RPMI7951 (cell line): Measurements from ENCODE around the gene DAAM1. TPM values are rescaled to one million over a fixed set of nuclear protein-coding genes. Genes with fewer than 3 reads are reported as not detected.

Experiments
- DNase-seq: peaks from one replicate; pipeline ENCODE4 v3.0.0-alpha.2; 2012; ENCODE audit warnings: low read depth
- total RNA-seq: library from RNA; depleted of rRNA; stranded (reverse); fragments of >200 nt; shearing (Covaris generic); gene quantifications from 2 replicates; pipeline ENCODE4 v1.2.3, GENCODE V29; 2014

Gene DAAM1
- total RNA-seq, 1 experiment from 2014 or later, result 27.4 TPM

DNA sequence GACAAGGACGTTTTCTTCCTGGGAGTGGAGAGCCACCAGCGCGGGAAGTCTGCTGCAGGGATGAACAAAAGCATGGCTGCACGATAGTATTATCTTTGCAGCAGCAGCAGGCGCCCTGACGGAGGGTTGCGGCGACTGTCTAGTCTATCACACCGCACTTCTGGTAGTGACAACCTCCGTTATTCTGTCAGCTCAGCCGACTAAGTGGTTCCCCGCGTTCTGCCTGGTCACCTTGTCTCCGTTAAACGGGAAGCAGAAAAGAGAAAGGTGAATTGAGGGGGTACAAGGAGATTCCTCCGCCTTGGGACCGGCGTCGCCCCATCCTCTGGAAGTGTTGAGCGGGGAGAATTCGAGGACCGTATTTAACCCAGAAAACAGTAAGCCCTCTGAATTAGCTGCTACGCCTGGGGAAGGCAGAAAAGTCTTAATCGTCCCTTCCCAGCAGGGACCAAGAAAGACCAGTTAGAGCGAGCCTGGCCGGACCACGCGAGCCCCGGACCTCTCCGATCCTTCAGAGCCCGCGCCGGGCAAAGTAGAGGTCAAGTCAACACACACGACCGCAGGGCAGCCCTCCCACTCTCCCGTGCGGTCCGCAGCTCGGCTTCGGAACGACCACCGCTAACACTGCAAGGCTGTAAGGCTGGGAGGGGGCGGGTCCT lies 536 bp upstream of the DAAM1 start:
- DNase-seq, result no peak

DNA sequence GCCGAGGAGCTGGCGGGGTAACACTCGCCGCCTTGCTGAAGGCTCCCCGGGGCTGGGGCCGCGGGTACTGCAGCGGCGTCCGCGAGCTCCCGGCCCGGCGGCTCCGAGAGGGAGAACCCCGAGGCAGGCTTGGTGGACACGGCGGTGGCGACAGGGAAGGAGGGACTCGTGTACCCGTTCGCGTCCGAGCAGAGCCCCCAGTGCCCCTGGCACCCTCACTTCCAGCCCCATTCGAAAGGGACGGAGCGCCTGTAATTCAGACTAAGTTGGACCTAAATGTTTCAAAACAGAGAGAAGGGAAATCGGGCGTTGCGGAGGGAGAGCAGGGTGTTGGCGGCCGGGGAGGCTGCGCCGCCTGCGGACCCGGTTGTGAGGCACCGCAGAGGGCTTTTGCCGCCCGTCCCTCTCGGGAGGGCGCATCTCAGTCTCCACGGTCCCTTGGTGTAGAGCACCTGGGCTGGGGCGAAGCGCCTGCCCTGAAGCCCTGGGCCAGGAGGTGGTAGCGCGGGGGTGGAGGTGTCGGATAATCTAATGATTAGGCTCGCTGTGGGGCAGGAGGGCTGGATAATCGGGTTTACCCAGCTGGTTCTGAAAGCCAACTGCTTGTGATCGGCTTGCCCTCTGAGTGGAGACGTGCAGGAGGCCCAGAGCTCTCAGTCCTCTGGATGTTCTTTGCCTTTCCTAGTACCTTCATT lies 771 bp downstream of the DAAM1 start:
- peak; percentile 20 for DNase-seq

DNA sequence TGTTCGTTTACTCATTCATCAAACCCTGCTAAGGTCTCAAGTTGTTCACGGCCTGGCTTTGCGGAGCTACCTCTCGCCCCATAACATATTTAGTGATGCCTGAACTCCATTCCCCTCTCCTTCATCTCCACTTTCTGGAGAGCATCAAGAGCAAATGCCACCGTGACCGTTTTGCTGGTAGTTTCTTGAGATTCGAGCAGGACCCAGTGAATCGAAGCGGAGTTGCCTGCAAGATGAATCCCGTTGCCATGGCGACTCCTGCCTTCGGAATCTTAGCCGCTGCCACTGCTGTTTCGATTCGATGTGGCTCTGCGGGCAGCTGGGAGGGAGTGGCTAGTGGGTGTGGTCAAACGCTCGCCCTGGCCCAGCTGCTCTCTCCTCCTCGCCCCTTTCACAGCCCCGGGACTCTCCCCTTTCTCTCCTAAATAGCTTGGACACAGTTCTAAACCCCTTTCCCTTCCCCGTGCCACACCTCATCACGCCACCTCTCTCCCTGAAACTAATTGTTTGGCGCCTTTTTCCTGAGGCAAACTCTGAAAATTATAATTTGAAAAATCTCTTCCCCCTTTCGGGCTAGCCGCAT lies 1.4 kb downstream of the DAAM1 start:
- DNase-seq, result peak; percentile 92

DNA sequence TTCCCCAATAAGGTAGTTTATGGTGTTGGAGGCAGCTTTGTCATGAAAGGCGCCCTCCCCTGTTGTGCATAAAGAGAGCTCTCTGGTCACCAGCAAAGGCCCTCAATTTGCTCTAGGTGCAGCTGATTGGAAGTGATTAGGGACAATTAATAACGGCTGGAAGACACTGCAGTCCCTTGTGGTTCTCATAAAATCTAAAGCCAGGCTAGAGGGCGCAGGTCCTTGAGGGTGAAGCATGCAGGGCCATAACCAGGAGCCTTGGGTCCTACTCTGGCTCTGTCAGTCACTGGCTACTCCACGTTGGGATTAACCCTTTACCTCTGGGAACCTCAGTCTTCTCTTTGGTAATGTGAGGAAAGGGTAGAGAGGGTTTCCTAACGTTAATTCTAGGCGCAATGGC lies 1.9 kb downstream of the DAAM1 start:
- peak; percentile 43 for DNase-seq

DNA sequence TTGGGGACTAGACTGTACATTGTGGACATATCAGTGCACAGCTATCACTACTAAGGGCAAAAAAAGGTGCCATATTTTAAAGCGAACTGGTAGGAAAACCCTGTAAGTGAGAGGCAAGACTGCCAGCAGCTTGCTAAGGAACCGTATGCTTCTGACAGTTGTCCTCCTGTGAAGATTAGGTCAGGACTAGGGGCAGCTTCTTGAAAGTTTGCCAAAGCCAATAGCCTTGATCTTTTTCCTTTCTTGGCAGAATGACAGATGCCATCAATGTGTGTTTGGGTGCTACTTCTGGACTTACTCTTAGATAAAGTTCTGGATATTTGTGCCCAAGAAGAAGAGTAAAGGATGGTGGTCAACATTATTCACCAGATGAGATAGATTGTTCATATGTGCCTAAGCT lies 7.4 kb downstream of the DAAM1 start:
- no peak for DNase-seq

DNA sequence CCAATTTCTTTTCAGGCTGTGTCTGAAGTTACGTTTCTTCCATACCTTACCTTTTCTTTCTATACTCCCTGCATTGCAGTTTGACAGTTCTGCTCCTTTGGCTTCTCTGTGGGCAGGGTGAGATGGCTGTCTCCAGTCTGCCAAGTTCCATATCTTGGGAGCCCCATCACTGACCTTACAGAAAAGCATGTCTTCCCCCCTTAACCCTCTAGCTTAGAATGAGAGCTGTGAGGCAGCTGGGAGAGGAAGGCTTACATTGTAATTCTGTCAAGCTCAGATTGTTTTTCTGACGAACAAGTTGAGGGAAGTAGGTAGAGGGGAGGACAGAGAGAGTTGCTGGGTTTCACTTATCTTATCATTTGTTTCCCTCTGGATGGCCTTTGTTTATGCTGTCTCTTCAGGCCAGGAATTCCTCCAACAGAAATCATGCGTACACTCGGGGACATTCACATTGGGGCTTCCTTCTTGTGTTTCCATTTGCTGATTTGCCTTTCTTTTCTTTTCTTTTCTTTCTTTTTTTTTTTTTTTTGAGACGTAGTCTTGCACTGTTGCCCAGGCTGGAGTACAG lies 9.3 kb downstream of the DAAM1 start:
- DNase-seq, result no peak

DNA sequence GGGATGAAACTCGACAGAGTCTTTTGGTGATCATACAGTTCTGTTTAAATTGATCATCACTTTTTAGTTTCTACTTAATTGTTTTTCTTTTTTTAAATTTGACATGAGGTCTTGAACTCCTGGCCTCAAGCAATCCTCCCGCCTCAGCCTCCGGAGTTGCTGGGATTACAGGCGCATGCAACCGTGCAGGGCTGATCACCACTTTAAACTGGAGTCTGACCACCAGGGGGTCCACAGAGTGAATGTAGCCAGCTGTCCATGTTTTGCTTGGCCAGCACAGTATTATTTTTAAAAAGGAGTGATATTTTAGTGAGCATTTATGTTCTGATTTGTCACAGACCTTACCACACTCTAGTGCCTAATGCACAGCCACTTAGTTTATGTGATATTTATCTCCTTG lies 10.7 kb downstream of the DAAM1 start:
- DNase-seq, result peak; percentile 15

DNA sequence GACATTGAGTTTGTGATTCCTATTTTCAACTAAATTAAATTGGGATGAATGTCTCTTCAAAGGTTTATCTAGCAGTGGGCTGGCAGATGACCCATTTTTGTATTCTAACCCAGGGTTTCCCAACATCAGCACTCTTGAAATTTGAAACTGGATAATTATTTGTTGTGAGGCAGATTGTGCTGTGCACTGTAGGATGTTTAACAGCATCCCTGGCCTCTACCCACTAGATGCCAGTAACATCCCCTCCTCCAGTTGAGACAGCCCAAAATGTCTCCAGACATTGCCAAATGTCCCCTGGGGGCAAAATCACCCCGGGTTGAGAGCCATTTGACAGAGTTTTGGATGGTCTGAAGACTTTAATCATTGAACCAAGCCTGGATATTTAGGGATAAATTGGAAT lies 11.1 kb downstream of the DAAM1 start:
- DNase-seq, result no peak

DNA sequence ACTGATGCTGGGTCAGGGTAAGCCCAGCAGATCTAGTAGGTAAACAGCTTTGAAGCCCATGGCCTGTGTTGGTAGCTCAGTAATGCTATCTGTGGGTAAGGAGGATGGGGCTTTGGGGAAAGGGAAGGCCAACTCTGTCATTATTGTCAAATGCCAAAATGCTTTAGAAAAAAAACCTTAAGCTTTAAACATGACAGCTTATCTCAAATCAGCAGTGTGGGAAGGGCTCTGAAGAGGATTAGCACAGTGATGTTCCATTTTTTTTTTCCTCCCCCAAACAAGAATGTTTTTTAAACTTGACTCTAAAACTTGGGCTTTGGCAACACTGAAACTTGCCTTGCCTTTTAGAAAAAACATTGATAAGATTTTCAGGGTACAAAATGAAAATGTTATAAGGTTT lies 11.7 kb downstream of the DAAM1 start:
- no peak for DNase-seq

DNA sequence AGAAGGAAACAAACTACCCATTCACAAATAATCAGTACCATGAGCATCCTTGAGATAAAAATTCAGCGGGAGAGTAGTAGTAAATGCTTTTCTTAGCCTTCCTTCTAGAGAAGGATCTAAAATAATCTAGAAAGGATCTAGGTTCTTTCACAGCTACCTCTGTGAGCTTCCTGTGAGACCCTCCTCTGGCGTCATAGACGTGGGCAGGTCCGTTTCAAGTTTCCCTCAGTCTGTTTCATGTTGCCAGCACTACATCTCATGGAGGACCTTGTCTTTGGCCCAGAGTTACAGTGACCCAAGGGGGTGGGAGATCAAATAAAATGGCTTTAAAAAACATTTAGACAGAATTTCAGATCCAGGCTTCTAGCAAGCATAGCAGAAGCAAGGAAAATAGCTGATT lies 13.6 kb downstream of the DAAM1 start:
- DNase-seq, result no peak

DNA sequence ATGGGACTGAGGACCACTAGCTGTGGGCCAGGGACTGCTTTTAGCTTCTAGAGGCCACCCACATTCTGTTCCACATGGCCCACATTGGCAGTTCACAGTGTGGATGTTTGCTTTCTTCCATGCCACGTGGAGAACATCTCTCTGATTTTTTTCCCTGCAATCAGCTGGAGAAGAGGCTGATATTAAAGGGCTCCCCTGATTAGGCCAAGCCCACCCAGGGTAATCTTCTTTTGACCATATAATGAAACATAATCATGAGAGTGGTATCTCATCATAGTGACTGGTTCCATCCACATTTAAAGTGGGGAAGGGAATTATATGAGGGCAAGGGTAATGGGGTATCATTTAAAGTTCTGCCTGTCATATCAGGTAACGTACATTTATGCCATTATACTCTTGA lies 15.8 kb downstream of the DAAM1 start:
- DNase-seq, result no peak

DNA sequence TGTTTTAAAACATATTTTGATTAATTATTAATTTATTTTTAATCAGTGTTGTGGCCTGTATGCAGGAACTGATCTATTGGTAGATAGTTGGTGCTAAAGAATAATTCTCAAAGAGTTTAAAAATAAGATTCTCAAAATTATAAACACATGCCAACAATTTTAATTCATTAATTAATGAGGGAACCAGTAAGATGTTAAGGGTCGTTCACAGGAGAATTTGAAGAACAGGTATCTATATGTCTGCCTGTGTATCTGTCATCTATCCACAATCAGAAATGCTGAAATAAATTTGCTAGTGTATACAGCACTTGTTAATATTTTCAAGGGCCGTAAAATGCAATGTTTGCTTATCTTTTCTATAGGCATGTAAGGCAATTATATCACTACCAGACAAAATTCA lies 18.4 kb downstream of the DAAM1 start:
- DNase-seq, result no peak

DNA sequence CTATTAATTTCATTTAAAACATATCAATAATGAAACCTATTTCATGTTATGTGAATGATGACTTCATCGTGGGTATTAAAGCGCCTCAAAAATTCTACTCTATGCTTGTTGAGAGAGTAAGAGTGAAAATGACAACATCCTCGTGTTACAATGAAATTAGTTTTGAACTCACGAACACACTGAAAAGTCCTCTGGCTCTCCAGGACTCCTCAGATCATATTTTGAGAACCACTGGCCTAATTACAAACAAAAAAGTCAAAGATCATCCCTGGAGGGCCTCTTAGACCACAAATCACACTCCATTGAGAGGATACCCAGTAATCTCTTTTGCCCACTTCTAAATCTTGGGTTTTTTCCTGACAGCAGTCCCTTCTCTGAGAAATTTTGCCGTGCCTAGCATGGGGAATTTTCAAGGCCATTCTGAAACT lies 19.1 kb downstream of the DAAM1 start:
- peak; percentile 24 for DNase-seq

DNA sequence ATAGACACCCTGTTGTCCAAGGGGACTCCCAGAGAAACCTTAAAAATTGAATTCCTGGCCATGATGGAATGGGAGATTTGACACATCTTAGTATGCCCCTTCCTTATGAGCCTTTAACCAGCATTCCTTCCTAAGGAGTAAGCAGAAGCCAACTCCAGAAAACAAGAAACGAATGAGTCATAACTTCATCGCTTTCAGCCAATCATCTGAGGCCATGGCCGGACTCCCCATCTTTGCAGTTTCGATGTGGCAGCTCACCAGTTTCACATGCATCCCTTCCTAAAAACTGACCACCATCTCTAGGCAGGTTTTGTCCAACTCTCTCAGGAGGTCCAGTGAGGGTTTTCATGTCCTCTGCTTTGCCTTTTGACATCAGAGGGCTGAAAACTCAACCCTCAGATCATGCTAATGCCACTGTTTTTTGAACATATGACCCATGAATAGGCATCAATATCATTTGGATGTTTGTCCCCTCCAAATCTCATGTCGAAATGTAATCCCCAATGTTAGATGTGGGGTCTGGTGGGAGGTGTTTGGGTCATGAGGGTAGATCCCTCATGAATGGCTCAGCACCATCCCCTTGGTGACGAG lies 19.9 kb downstream of the DAAM1 start:
- DNase-seq, result peak; percentile 87

DNA sequence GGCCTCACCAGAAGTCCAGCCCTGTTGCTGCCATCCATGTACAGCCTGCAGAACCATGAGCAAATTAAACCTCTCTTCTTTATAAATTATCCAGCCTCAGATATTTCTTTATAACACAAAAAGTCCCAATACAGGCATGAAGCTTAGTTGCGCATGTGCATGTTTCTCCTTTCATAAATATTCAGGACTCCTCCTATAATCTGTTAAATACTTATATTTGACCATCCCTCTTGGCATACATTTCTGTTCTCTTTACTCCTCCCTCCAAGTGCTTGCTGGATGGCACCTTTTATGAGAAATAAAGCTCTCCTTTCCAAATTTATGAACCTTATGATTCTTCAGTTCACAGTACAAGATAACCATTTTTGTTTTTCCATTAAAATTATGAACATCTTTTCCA lies 20.5 kb downstream of the DAAM1 start:
- no peak for DNase-seq

DNA sequence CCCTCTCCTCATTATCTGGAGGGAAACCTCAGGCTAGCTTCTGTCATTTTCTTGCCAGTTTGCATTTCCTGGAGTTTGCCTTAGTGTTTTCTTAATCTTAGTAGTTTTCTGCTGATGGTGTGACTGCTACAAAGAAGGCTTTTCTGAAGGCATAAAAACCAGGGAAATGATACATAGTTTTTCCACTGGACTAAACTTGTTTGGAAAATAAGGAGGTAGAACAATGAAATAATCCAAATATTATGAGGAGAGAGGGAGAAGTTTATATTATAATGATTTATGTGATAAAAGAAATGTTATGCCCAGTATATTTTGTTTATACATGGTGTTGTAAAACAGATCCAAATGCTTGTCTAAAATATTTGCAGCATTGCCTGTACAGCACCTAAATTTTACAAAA lies 22.2 kb downstream of the DAAM1 start:
- DNase-seq, result no peak

DNA sequence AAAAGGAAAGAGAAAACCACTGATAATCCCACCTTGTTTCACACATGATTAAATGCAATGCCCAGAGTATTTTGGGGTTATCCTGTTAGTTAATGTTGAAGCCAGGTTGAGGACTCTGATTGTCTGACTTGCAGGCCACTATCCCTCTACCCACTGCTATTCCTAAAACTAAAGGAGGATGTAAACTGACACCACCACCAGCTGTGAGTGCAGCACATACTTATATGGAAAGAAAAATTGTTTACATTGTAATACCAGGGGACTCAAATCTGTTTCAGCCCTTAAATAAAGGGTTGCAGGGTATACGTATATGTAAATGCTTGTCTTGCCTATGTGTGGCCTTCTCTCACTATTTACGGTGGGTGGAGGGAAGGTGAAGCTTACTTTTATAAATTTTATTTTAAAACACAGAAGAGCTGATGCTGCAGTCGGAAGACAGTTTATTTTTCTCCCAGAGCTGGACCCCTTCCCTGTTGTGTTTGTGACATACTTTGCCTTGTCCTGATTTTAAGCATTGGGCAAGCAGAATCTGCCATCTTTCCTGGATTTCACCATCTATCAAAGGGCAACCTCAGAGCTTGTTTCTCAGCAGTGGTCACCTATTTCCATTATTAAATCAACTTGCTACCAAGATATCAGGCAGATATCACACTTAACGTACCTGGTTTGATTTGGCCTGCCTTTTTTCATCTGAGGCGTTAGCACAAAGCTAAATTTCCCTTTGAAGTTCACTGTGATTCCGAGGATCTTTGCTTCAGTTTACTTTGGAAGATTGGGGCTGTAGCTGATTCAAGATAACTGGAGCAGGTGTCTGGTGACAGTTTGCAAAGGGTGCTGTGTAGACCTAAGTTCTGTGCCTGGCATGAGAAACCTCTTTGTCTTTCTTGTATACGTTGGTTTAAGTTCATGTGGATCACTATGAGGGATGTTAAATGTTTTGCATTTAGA lies 25.2 kb downstream of the DAAM1 start:
- DNase-seq, result no peak

DNA sequence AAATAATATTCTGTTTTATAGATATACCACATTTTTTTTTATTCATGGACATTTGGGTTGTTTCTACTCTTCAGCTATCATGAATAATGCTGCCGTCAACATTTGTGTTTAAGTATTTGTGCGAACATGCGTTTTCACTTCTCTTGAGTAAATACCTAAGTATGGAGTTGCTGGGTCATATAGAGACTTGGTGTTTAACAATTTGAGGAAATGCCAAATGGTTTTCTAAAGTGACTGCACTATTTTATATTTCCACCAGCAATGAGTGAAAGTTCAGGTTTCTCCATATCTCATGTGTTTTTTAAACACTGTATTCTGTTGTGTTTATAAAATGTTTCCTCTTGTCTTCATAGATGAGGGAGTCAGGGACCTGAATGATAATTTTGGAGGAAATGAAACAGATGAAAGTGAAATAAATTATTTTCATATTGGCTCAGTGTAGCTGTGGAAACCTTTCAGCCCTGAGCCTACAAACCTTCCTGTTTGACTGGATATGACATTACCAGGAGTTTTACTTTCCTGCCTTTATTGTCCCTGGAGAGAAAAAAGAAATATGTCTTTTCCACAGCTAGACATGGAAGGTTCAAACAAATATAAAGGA lies 26.3 kb downstream of the DAAM1 start:
- no peak for DNase-seq

DNA sequence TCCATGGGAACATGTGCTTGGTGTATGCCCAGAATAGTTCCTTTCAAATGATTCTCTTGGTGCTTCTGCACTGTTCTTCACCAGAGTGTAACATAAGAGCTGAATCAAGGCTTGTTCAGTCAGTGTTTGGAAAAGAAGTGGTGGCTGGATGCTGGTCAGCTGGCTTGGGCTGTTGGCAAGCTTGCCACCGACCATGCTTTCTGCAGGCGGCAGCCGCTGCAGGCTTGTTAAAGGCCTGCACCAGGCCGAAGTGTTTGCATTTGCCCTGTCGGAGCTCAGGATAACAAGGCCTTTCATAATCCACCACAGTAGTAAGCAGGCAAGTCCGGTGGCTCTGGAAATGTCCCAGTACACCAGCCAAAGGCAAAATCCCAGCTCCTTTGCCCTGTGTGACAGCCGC lies 26.9 kb downstream of the DAAM1 start:
- DNase-seq, result peak; percentile 49

DNA sequence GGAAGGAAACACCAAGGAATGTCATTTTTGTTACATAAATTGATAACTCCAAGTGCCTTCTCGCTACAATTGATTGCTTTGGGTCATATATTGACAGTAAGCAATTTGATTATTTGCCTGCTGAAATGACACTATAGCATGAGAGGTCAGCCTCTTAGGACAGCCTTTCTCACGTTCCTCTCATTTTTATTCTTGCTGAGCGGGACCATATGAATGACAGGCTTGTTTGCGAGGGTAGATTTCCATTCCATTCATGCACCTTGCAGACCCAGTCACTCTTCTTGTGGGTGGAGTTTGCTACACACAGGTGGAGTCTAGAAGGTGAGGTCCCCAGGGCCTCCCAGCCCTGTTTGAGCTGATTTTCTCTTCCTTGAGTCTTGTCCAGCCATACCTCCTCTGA lies 27.3 kb downstream of the DAAM1 start:
- no peak for DNase-seq

DNA sequence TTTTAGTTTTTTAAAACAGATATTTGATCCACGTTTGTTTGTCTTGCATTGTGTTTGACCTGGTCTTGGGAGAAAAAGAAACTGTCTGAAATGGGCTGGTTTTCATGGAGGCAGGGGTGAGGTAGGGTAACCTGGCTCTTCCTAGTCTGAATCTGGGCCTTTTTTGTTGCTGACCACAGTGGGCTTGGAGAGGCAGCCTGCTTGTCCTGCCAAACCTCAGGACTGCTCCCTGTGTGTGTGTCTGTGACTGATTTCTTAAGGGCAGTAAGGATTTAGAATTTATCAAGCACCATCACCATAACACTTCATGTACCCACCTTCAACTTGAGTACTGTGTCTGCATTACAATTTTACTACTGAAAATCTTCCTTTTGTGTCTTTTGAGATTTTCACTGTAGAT lies 28.5 kb downstream of the DAAM1 start:
- DNase-seq, result no peak
